HepG2 (cell line): Measurements from ENCODE around the gene EZH1. TPM values are rescaled to one million over a fixed set of nuclear protein-coding genes. Genes with fewer than 3 reads are reported as not detected.

Experiments
- ATAC-seq: fragments of 200-7000 bp; cut with Tn5 transposase; 3 replicates; pipeline ENCODE4 v1.9.1; 2020; ENCODE audit warnings: mild to moderate bottlenecking, moderate library complexity
- BruUV-seq: library from RNA; stranded (reverse); fragments of 400-500 nt; replicated peaks from 2 replicates; lab custom pipeline; 2021; lab: Mats Ljungman, UMichigan
- CTCF ChIA-PET: fragments of 300-600 bp; formaldehyde crosslinking; extraction: SDS; loops from one replicate; lab custom pipeline; 2021; ENCODE audit warnings: low total read pairs, inconsistent platforms, low intra/inter-chr PET ratio; lab: Yijun Ruan, JAX
- POLR2A ChIA-PET: fragments of 350-600 bp; sonication (Branson Sonifier 250); formaldehyde crosslinking; loops from one replicate; lab custom pipeline; 2020; ENCODE audit warnings: antibody characterized with exemption, inconsistent platforms; lab: Yijun Ruan, JAX
- DNase-seq: peaks from one replicate; pipeline ENCODE4 v3.0.0-alpha.2; 2015; ENCODE audit warnings: low spot score
- FAIRE-seq: peaks from 3 replicates; lab custom pipeline; 2011; peaks lifted over from hg19 to GRCh38; lab: Jason Lieb, UNC
- H2AFZ ChIP-seq: one replicate; pipeline ENCODE4 v1.6.1; 2011; ENCODE audit warnings: low read length, inconsistent platforms
- H3K27ac ChIP-seq: fragments of 300-600 bp; 3 replicates; pipeline ENCODE4 v1.8.0; 2011; ENCODE audit warnings: mixed run types, mild to moderate bottlenecking, mixed read lengths, low read length, inconsistent platforms; ENCODE audit not compliant: insufficient read depth; ENCODE audit errors: extremely low read length
- H3K27me3 ChIP-seq, 2 experiments: fragments of 200-600 bp in 1 of 2; 2 replicates in 1 of 2; 3 replicates in 1 of 2; pipeline versions ENCODE4 v1.6.0 to v1.8.0; 2011; ENCODE audit warnings: low read length in 2 of 2, mild to moderate bottlenecking in 2 of 2, moderate library complexity in 2 of 2, inconsistent platforms in 1 of 2; ENCODE audit not compliant: insufficient read depth in 2 of 2, control insufficient read depth in 1 of 2
- H3K36me3 ChIP-seq, 2 experiments: fragments of 200-600 bp in 1 of 2; replicated peaks in 1 of 2; 2 replicates in 1 of 2; 3 replicates in 1 of 2; pipeline versions ENCODE4 v1.5.1 to v1.8.0; 2011; ENCODE audit warnings: low read length in 2 of 2, inconsistent platforms in 1 of 2; ENCODE audit not compliant: insufficient read depth in 2 of 2, control insufficient read depth in 1 of 2
- H3K4me1 ChIP-seq: 2 replicates; pipeline ENCODE4 v1.5.1; 2012; ENCODE audit warnings: low read length, inconsistent platforms; ENCODE audit not compliant: insufficient read depth
- H3K4me2 ChIP-seq: 2 replicates; pipeline ENCODE4 v1.6.0; 2011; ENCODE audit warnings: low read depth, low read length, inconsistent platforms
- H3K4me3 ChIP-seq, 3 experiments: fragments of 200-600 bp in 1 of 3; sonication (generic), shearing (Covaris generic) in 1 of 3; replicated peaks in 1 of 3; 2 replicates each; pipeline ENCODE4 v1.5.1; 2011 to 2016; ENCODE audit warnings: low read length in 3 of 3, inconsistent platforms in 2 of 3, low read depth in 2 of 3, mild to moderate bottlenecking in 2 of 3, control low read depth in 1 of 3, mixed read lengths in 1 of 3; ENCODE audit not compliant: insufficient read depth in 1 of 3
- H3K79me2 ChIP-seq: one replicate; pipeline ENCODE4 v1.6.1; 2011; ENCODE audit warnings: low read length, inconsistent platforms; ENCODE audit not compliant: insufficient read depth
- H3K9ac ChIP-seq: 2 replicates; pipeline ENCODE4 v1.6.0; 2011; ENCODE audit warnings: mild to moderate bottlenecking, low read depth, low read length, inconsistent platforms; ENCODE audit not compliant: insufficient read depth
- H3K9me3 ChIP-seq: 2 replicates; pipeline ENCODE4 v1.5.1; 2012; ENCODE audit warnings: mild to moderate bottlenecking, low read length
- H4K20me1 ChIP-seq: 2 replicates; pipeline ENCODE4 v1.6.0; 2011; ENCODE audit warnings: inconsistent platforms, mild to moderate bottlenecking, low read length, moderate library complexity; ENCODE audit not compliant: insufficient read depth
- ARID5B ChIP-seq: IDR thresholded peaks from 2 replicates; pipeline ENCODE4 v1.4.0; 2020; ENCODE audit warnings: mild to moderate bottlenecking, missing genetic modification reagents
- CHD4 ChIP-seq: fragments of 200-600 bp; sonication (generic); IDR thresholded peaks from 2 replicates; pipeline ENCODE4 v1.7.0; 2017; ENCODE audit warnings: mild to moderate bottlenecking, low read length, borderline replicate concordance
- E2F5 ChIP-seq: sonication (generic); formaldehyde crosslinking; conservative IDR thresholded peaks from 2 replicates; pipeline ENCODE4 v1.4.0; 2020; ENCODE audit warnings: missing genetic modification reagents
- HDAC2 ChIP-seq: sonication (generic); formaldehyde crosslinking; IDR thresholded peaks from 2 replicates; pipeline ENCODE4 v1.4.0; 2020; ENCODE audit warnings: missing genetic modification reagents
- HNRNPK ChIP-seq: fragments of 200-400 bp; formaldehyde crosslinking; IDR thresholded peaks from 2 replicates; pipeline ENCODE4 v1.6.1; 2018; ENCODE audit warnings: low read length, low read depth, moderate library complexity, mild to moderate bottlenecking; ENCODE audit not compliant: poor library complexity, severe bottlenecking
- IKZF4 ChIP-seq: sonication (generic); formaldehyde crosslinking; IDR thresholded peaks from 2 replicates; pipeline ENCODE4 v1.5.1; 2020; ENCODE audit warnings: borderline replicate concordance, mild to moderate bottlenecking, low read depth, missing genetic modification reagents; ENCODE audit errors: not compliant biosample characterization
- KDM6A ChIP-seq: IDR thresholded peaks from 2 replicates; pipeline ENCODE4 v1.6.1; 2016; ENCODE audit warnings: low read depth
- MAFF ChIP-seq: IDR thresholded peaks from 2 replicates; pipeline ENCODE4 v1.6.1; 2011; ENCODE audit warnings: low read depth, low read length, improper control_type of control experiment
- PAWR ChIP-seq: sonication (generic); formaldehyde crosslinking; IDR thresholded peaks from 2 replicates; pipeline ENCODE4 v1.4.0; 2020; ENCODE audit warnings: missing genetic modification reagents, mild to moderate bottlenecking, borderline replicate concordance
- RAD51 ChIP-seq: fragments of 450-650 bp; IDR thresholded peaks from 2 replicates; pipeline ENCODE4 v1.6.1; 2016; ENCODE audit warnings: borderline replicate concordance
- SNRNP70 ChIP-seq: fragments of 200-400 bp; formaldehyde crosslinking; IDR thresholded peaks from 2 replicates; pipeline ENCODE4 v1.6.1; 2017; ENCODE audit warnings: mild to moderate bottlenecking, low read depth, low read length, moderate library complexity
- THAP8 ChIP-seq: sonication (generic); formaldehyde crosslinking; IDR thresholded peaks from 2 replicates; pipeline ENCODE4 v1.5.1; 2020; ENCODE audit warnings: missing genetic modification reagents, mild to moderate bottlenecking, borderline replicate concordance
- YY1 ChIP-seq: IDR thresholded peaks from 2 replicates; pipeline ENCODE4 v1.6.1; 2011; ENCODE audit warnings: low read length, low read depth, moderate library complexity, mild to moderate bottlenecking; ENCODE audit not compliant: insufficient read depth, insufficient replicate concordance
- ZNF350 ChIP-seq: sonication (generic); formaldehyde crosslinking; IDR thresholded peaks from 2 replicates; pipeline ENCODE4 v1.4.0; 2020; ENCODE audit warnings: mild to moderate bottlenecking, low read depth, missing genetic modification reagents, borderline replicate concordance
- ZNF354B ChIP-seq: sonication (generic); formaldehyde crosslinking; IDR thresholded peaks from 2 replicates; pipeline ENCODE4 v1.8.0; 2022; ENCODE audit warnings: mild to moderate bottlenecking, missing genetic modification reagents
- ZNF432 ChIP-seq: sonication (generic); formaldehyde crosslinking; IDR thresholded peaks from 2 replicates; pipeline ENCODE4 v1.5.0; 2020; ENCODE audit warnings: missing genetic modification reagents, mild to moderate bottlenecking, borderline replicate concordance
- ZNF746 ChIP-seq: sonication (generic); formaldehyde crosslinking; IDR thresholded peaks from 2 replicates; pipeline ENCODE4 v1.8.0; 2022; ENCODE audit warnings: mild to moderate bottlenecking, missing genetic modification reagents
- ZSCAN29 ChIP-seq: sonication (generic); formaldehyde crosslinking; conservative IDR thresholded peaks from 2 replicates; pipeline ENCODE4 v1.4.0; 2020; ENCODE audit warnings: mild to moderate bottlenecking, missing genetic modification reagents
- WGBS: methylation state at CpG from one replicate; pipeline ENCODE4 v1.1.6; 2017; ENCODE audit warnings: low lambda C conversion rate; 5-methylcytosine and 5-hydroxymethylcytosine counted together
- in situ Hi-C: cut with HindIII; loops from 2 replicates; pipeline ENCODE4 v1.10.0; 2017; ENCODE audit warnings: low pct_unique_long_range_greater_than_20kb; ENCODE audit not compliant: extremely low pct_ligation_motif_present
- intact Hi-C: fragments of 100-400 bp; cut with micrococcal nuclease; formaldehyde crosslinking; loops from one replicate; pipeline ENCODE4 v1.10.0; 2022; ENCODE audit not compliant: unreplicated experiment
- polyA plus RNA-seq, 8 experiments: library from polyadenylated mRNA; depleted of rRNA in 3 of 8; stranded (reverse) in 7 of 8; unstranded in 1 of 8; fragments of >200 nt; fragmentation: Illumina TruSeq in 4 of 8; extraction: Trizol in 4 of 8; gene quantifications; 2 replicates each; pipeline versions ENCODE4 v1.2.1 to v1.2.3, GENCODE V29; 2011 to 2016; ENCODE audit warnings: low read depth in 4 of 8, missing spikeins in 1 of 8, mixed read lengths in 1 of 8; ENCODE audit not compliant: insufficient read depth in 1 of 8
- total RNA-seq, 5 experiments: library from RNA; depleted of rRNA; stranded (reverse); fragments of >200 nt; fragmentation: Illumina TruSeq; extraction: Trizol; gene quantifications; 2 replicates each; pipeline ENCODE4 v1.2.3, GENCODE V29; 2016; ENCODE audit warnings: low read depth in 1 of 5

EZH1 gene
- total and polyA plus RNA-seq, 2 of the 13 experiments (the other 11 are each of a cell fraction or from before 2014, with no cell fraction given): 11.6 to 24.0 TPM

GRCh38 chr17:42675348-42675964, 69.4 kb downstream of the EZH1 start (continued):
- TF ChIP-seq THAP8 (CRISPR knock-in tag) (0 out of 2 replicates have a peak, but pooled peaks have one; percentile 34), ZNF746 (no peak), ZNF354B (CRISPR knock-in tag) (no peak), ZSCAN29 (CRISPR knock-in tag) (no peak), HNRNPK (peak; percentile 93), MAFF (no peak), IKZF4 (no peak), ZNF432 (0 out of 2 replicates have a peak, but pooled peaks have one; percentile 8), YY1 (peak; percentile 5), CHD4 (0 out of 2 replicates have a peak, but pooled peaks have one; percentile 42), KDM6A (CRISPR knock-in tag) (no peak)
- TF ChIP-seq, all 625 proteins: peak for 21

- H3K36me3 ChIP-seq: peaks cover 9 to 36% of the 10 kb centered on the region in 2 experiments
- 48% methylated on average over 9 of the region's 9 CpGs for WGBS
- FAIRE-seq: peak; percentile 8
- H3K4me1 ChIP-seq: peaks cover 27% of the 10 kb centered on the region
- H4K20me1 ChIP-seq: no peaks in the 10 kb centered on the region; the same call in 1 of the 2 replicates
- H3K4me3 ChIP-seq: peak overlapping the region; percentile 69 to 99 (median 83)
- H3K4me2 ChIP-seq: peak overlapping the region; percentile 99
- H3K79me2 ChIP-seq: peaks cover 22% of the 10 kb centered on the region
- H3K27me3 ChIP-seq: no peaks in the 10 kb centered on the region
- H3K9ac ChIP-seq: peak overlapping the region; percentile 82
- ChIA-PET POLR2A (interaction anchor here (1.3 to 6.3 kb wide), 2 partner anchors 8 to 14 kb away, joined by 3 to 65 read pairs; partner anchors contain the start of gene TUBG2), CTCF (no interaction called here)
- H2AFZ ChIP-seq: no peak overlapping the region
- no peak for ATAC-seq
- BruUV-seq: no TSS peak
- intact Hi-C loops: no loop called here
- peak overlapping the region; percentile 16 for H3K27ac ChIP-seq
- no peaks in the 10 kb centered on the region for H3K9me3 ChIP-seq
- in situ Hi-C loops: no loop called here
- no peak for DNase-seq
- TF ChIP-seq E2F5 (CRISPR knock-in tag) (no peak), HDAC2 (no peak), PAWR (no peak), ZNF350 (CRISPR knock-in tag) (0 out of 2 replicates have a peak, but pooled peaks have one; percentile 20), ARID5B (CRISPR knock-in tag) (no peak), SNRNP70 (no peak), RAD51 (no peak)
Measured at GRCh38 chr17:42674755-42675347, 70.0 kb downstream of the EZH1 start.
